H9 (cell line): ENCODE data around the gene C1orf198. TPM values are rescaled to one million over a fixed set of nuclear protein-coding genes. Genes with fewer than 3 reads are reported as not detected.

Source experiments
- DNase-seq: peaks from one replicate; pipeline ENCODE4 v3.0.0-alpha.2; 2017
- H2AFZ ChIP-seq: one replicate; pipeline ENCODE4 v1.6.1; 2013; ENCODE audit warnings: mild to moderate bottlenecking, low read length, control low read depth, moderate library complexity
- H2AK5ac ChIP-seq: 2 replicates; pipeline ENCODE4 v1.6.1; 2013; ENCODE audit warnings: low read length, control low read depth, mixed read lengths; ENCODE audit not compliant: insufficient read length
- H2BK120ac ChIP-seq: one replicate; pipeline ENCODE4 v1.6.1; 2013; ENCODE audit warnings: low read depth, mild to moderate bottlenecking, low read length, control low read depth, inconsistent platforms; ENCODE audit not compliant: poor library complexity, severe bottlenecking
- H2BK12ac ChIP-seq: 2 replicates; pipeline ENCODE4 v1.6.1; 2013; ENCODE audit warnings: low read length, control low read depth, mixed read lengths, low read depth; ENCODE audit not compliant: insufficient read length
- H2BK15ac ChIP-seq: 2 replicates; pipeline ENCODE4 v1.6.1; 2013; ENCODE audit warnings: low read depth, low read length, control low read depth
- H2BK20ac ChIP-seq: one replicate; pipeline ENCODE4 v1.6.1; 2013; ENCODE audit warnings: low read depth, mild to moderate bottlenecking, low read length, control low read depth, inconsistent platforms; ENCODE audit not compliant: poor library complexity, severe bottlenecking
- H2BK5ac ChIP-seq: 2 replicates; pipeline ENCODE4 v1.6.1; 2013; ENCODE audit warnings: low read length, control low read depth, mixed read lengths; ENCODE audit not compliant: insufficient read length
- H3K14ac ChIP-seq: 2 replicates; pipeline ENCODE4 v1.6.1; 2013; ENCODE audit warnings: low read length, control low read depth; ENCODE audit not compliant: insufficient read depth
- H3K18ac ChIP-seq: 2 replicates; pipeline ENCODE4 v1.6.1; 2013; ENCODE audit warnings: low read depth, mild to moderate bottlenecking, mixed read lengths, low read length, control low read depth; ENCODE audit not compliant: insufficient read length
- H3K23ac ChIP-seq: 2 replicates; pipeline ENCODE4 v1.6.1; 2013; ENCODE audit warnings: low read length, control low read depth, mixed read lengths, low read depth; ENCODE audit not compliant: insufficient read length
- H3K23me2 ChIP-seq: 2 replicates; pipeline ENCODE4 v1.6.1; 2013; ENCODE audit warnings: low read depth, mild to moderate bottlenecking, mixed read lengths, low read length, control low read depth; ENCODE audit not compliant: insufficient read length, poor library complexity, severe bottlenecking
- H3K27ac ChIP-seq: 2 replicates; pipeline ENCODE4 v1.5.1; 2013; ENCODE audit warnings: low read length, control low read depth, mixed read lengths, low read depth; ENCODE audit not compliant: insufficient read length
- H3K27me3 ChIP-seq: 2 replicates; pipeline ENCODE4 v1.6.1; 2013; ENCODE audit warnings: low read length, control low read depth, inconsistent platforms; ENCODE audit not compliant: insufficient read depth
- H3K4ac ChIP-seq: 2 replicates; pipeline ENCODE4 v1.6.1; 2013; ENCODE audit warnings: low read depth, mild to moderate bottlenecking, control low read depth, inconsistent platforms, low read length, moderate library complexity
- H3K4me1 ChIP-seq: 2 replicates; pipeline ENCODE4 v1.6.1; 2013; ENCODE audit warnings: low read length, control low read depth, inconsistent platforms; ENCODE audit not compliant: insufficient read depth
- H3K4me2 ChIP-seq: 2 replicates; pipeline ENCODE4 v1.6.1; 2013; ENCODE audit warnings: low read length, control low read depth, mixed read lengths; ENCODE audit not compliant: insufficient read length, insufficient read depth
- H3K56ac ChIP-seq: 2 replicates; pipeline ENCODE4 v1.6.1; 2013; ENCODE audit warnings: low read depth, mild to moderate bottlenecking, mixed read lengths, low read length, control low read depth; ENCODE audit not compliant: insufficient read length
- H3K79me1 ChIP-seq: 2 replicates; pipeline ENCODE4 v1.6.1; 2013; ENCODE audit warnings: low read depth, mild to moderate bottlenecking, moderate library complexity, low read length, control low read depth, inconsistent platforms; ENCODE audit not compliant: insufficient read depth, poor library complexity, severe bottlenecking
- H3K79me2 ChIP-seq: 2 replicates; pipeline ENCODE4 v1.6.1; 2013; ENCODE audit warnings: low read length, control low read depth, inconsistent platforms; ENCODE audit not compliant: insufficient read depth
- H3K9ac ChIP-seq: 2 replicates; pipeline ENCODE4 v1.6.1; 2013; ENCODE audit warnings: low read length, control low read depth, mixed read lengths; ENCODE audit not compliant: insufficient read length; ENCODE audit errors: extremely low read depth
- H3K9me3 ChIP-seq: one replicate; pipeline ENCODE4 v1.6.1; 2013; ENCODE audit warnings: low read depth, low read length, inconsistent platforms; ENCODE audit not compliant: control insufficient read depth
- H3T11ph ChIP-seq: one replicate; pipeline ENCODE4 v1.6.1; 2013; ENCODE audit warnings: mild to moderate bottlenecking, low read length, control low read depth, inconsistent platforms
- H4K20me1 ChIP-seq: one replicate; pipeline ENCODE4 v1.6.1; 2013; ENCODE audit not compliant: control insufficient read depth, insufficient read length, insufficient read depth
- H4K5ac ChIP-seq: 2 replicates; pipeline ENCODE4 v1.6.1; 2013; ENCODE audit warnings: low read depth, mild to moderate bottlenecking, mixed read lengths, low read length, control low read depth; ENCODE audit not compliant: insufficient read length
- H4K8ac ChIP-seq: replicated peaks from 2 replicates; pipeline ENCODE4 v1.6.1; 2013; ENCODE audit warnings: low read length, control low read depth, mixed read lengths, low read depth; ENCODE audit not compliant: insufficient read length
- H4K91ac ChIP-seq: 2 replicates; pipeline ENCODE4 v1.6.1; 2013; ENCODE audit warnings: low read depth, mild to moderate bottlenecking, moderate library complexity, mixed read lengths, low read length, control low read depth; ENCODE audit not compliant: insufficient read length
- H3K27ac Mint-ChIP-seq, 3 experiments: 2 replicates in 2 of 3; 3 replicates in 1 of 3; pipeline ENCODE4 v1.8.0; 2020 to 2021; ENCODE audit warnings: mixed read lengths in 3 of 3, mild to moderate bottlenecking in 1 of 3, moderate library complexity in 1 of 3
- H3K27me3 Mint-ChIP-seq: 2 replicates; pipeline ENCODE4 v1.8.0; 2021; ENCODE audit warnings: low read depth, mild to moderate bottlenecking, moderate library complexity, mixed read lengths
- H3K36me3 Mint-ChIP-seq, 3 experiments: 2 replicates in 2 of 3; 3 replicates in 1 of 3; pipeline ENCODE4 v1.8.0; 2020 to 2021; ENCODE audit warnings: low read depth in 3 of 3, mixed read lengths in 3 of 3; ENCODE audit not compliant: insufficient read depth in 1 of 3
- H3K4me1 Mint-ChIP-seq, 2 experiments: 2 replicates each; pipeline ENCODE4 v1.8.0; 2020; ENCODE audit warnings: mixed read lengths in 2 of 2
- H3K4me3 Mint-ChIP-seq, 2 experiments: 2 replicates in 1 of 2; 3 replicates in 1 of 2; pipeline ENCODE4 v1.8.0; 2020 to 2021; ENCODE audit warnings: mild to moderate bottlenecking in 2 of 2, mixed read lengths in 2 of 2, moderate library complexity in 1 of 2
- H3K9me3 Mint-ChIP-seq, 2 experiments: 2 replicates in 1 of 2; 3 replicates in 1 of 2; pipeline ENCODE4 v1.8.0; 2020; ENCODE audit warnings: mild to moderate bottlenecking in 2 of 2, mixed read lengths in 2 of 2, moderate library complexity in 1 of 2
- WGBS: extraction: QIAGEN DNeasy Blood & Tissue Kit; methylation state at CpG from one replicate; pipeline ENCODE4 v1.1.7; 2013; ENCODE audit warnings: missing lambda C conversion rate, low lambda C conversion rate, mixed read lengths; ENCODE audit not compliant: insufficient read length; ENCODE audit errors: extremely low coverage; 5-methylcytosine and 5-hydroxymethylcytosine counted together
- total RNA-seq: library from RNA; stranded (reverse); gene quantifications from 2 replicates; pipeline ENCODE4 v1.2.1, GENCODE V29; 2021
- TF ChIP-seq, protein P1 (sequence below): fragments of 200-600 bp; sonication (generic); conservative IDR thresholded peaks from 3 replicates; pipeline ENCODE4 v1.8.0; 2021; ENCODE audit warnings: antibody characterized with exemption, mild to moderate bottlenecking

The C1orf198 gene
- total RNA-seq, 1 experiment from 2014 or later: 28.9 TPM

DNA sequence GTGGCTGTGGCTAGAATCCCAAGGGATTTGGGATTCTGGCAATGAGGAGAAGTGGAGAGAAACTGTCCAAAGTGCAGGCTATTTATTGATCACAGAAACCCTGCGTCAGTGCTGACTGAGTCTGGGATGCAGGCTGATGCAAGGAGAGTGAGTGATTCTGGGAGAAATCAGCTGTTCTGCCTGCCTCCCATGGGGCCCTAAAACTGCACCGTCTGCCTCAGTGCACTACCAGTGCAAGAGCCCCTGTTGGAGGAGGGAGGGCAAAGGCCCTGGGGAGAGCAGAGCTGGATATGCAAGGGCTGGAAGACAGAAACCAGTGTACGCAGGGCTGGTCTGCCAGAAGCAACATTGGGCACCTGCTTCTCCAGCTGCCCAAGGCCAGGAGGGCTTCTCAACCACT, 42.6 kb downstream of the C1orf198 start:
- H3K9me3 ChIP-seq: no peaks in the 10 kb centered on the region
- TF ChIP-seq, protein P1, sequence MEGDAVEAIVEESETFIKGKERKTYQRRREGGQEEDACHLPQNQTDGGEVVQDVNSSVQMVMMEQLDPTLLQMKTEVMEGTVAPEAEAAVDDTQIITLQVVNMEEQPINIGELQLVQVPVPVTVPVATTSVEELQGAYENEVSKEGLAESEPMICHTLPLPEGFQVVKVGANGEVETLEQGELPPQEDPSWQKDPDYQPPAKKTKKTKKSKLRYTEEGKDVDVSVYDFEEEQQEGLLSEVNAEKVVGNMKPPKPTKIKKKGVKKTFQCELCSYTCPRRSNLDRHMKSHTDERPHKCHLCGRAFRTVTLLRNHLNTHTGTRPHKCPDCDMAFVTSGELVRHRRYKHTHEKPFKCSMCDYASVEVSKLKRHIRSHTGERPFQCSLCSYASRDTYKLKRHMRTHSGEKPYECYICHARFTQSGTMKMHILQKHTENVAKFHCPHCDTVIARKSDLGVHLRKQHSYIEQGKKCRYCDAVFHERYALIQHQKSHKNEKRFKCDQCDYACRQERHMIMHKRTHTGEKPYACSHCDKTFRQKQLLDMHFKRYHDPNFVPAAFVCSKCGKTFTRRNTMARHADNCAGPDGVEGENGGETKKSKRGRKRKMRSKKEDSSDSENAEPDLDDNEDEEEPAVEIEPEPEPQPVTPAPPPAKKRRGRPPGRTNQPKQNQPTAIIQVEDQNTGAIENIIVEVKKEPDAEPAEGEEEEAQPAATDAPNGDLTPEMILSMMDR: no peak
- H3K79me1 ChIP-seq: no peaks in the 10 kb centered on the region
- no peaks in the 10 kb centered on the region for H3K36me3 Mint-ChIP-seq
- no peak overlapping the region for H3K4me2 ChIP-seq
- DNase-seq: no peak
- no peak overlapping the region for H2BK5ac ChIP-seq
- no peak overlapping the region for H2BK15ac ChIP-seq
- no peaks in the 10 kb centered on the region for H3K4me1 ChIP-seq
- no peak overlapping the region for H3K14ac ChIP-seq
- H2BK20ac ChIP-seq: no peak overlapping the region
- no peak overlapping the region for H4K5ac ChIP-seq
- H2AK5ac ChIP-seq: no peak overlapping the region
- no peak overlapping the region for H3K27ac ChIP-seq
- H3K27me3 ChIP-seq: no peaks in the 10 kb centered on the region
- H4K20me1 ChIP-seq: no peaks in the 10 kb centered on the region
- no peak overlapping the region for H2AFZ ChIP-seq
- H3K4me3 Mint-ChIP-seq: no peak overlapping the region
- no peak overlapping the region for H2BK12ac ChIP-seq
- no peak overlapping the region for H3K9ac ChIP-seq
- no peaks in the 10 kb centered on the region; a peak in 1 of 5 replicates for H3K9me3 Mint-ChIP-seq
- H2BK120ac ChIP-seq: no peak overlapping the region
- H3T11ph ChIP-seq: no peak overlapping the region
- H3K56ac ChIP-seq: no peak overlapping the region
- H3K18ac ChIP-seq: no peak overlapping the region
- peaks cover 58% of the 10 kb centered on the region for H3K27me3 Mint-ChIP-seq
- H3K79me2 ChIP-seq: no peaks in the 10 kb centered on the region
- WGBS: no CpG with 5 or more reads among the region's 3 CpGs
- no peak overlapping the region for H3K4ac ChIP-seq
- H3K27ac Mint-ChIP-seq: peak overlapping the region in 1 of 3 experiments; percentile 85; a peak in 1 of 7 replicates
- no peak overlapping the region for H4K8ac ChIP-seq
- H3K23me2 ChIP-seq: no peaks in the 10 kb centered on the region
- H4K91ac ChIP-seq: no peak overlapping the region
- no peaks in the 10 kb centered on the region for H3K4me1 Mint-ChIP-seq
- H3K23ac ChIP-seq: no peak overlapping the region
